Lung (tissue), 12 donors: Measurements from ENCODE around the gene PPP2R5E. TPM values are rescaled to one million over a fixed set of nuclear protein-coding genes. Genes with fewer than 3 reads are reported as not detected.

Experiments used
- ATAC-seq: fragments of 200-7000 bp; cut with Tn5 transposase; one replicate; pipeline ENCODE4 v1.9.1; 2020; ENCODE audit warnings: moderate number of reproducible peaks; ENCODE audit not compliant: insufficient read depth, low FRiP score
- DNase-seq, 3 donors: peaks; one replicate each; pipeline ENCODE4 v3.0.0-alpha.2; 2013 to 2017
- H3K27ac ChIP-seq, 2 donors: one replicate each; pipeline ENCODE4 v1.5.1; 2013; ENCODE audit warnings: mild to moderate bottlenecking in 2 of 2, moderate library complexity in 2 of 2, control low read depth in 1 of 2, inconsistent platforms in 1 of 2, low read depth in 1 of 2, low read length in 1 of 2
- H3K27me3 ChIP-seq, 3 donors: one replicate each; pipeline ENCODE4 v1.5.1; 2013; ENCODE audit warnings: low read length in 2 of 3; ENCODE audit not compliant: control insufficient read depth in 3 of 3, insufficient read depth in 3 of 3
- H3K36me3 ChIP-seq, 4 donors: one replicate each; pipeline ENCODE4 v1.5.1; 2013; ENCODE audit warnings: low read length in 4 of 4, mild to moderate bottlenecking in 1 of 4, moderate library complexity in 1 of 4; ENCODE audit not compliant: control insufficient read depth in 4 of 4, insufficient read depth in 4 of 4
- H3K4me1 ChIP-seq, 5 donors: one replicate each; pipeline ENCODE4 v1.5.1; 2013; ENCODE audit warnings: low read length in 5 of 5, mild to moderate bottlenecking in 2 of 5, moderate library complexity in 1 of 5; ENCODE audit not compliant: control insufficient read depth in 5 of 5, insufficient read depth in 5 of 5
- H3K4me3 ChIP-seq: one replicate; pipeline ENCODE4 v1.5.1; 2013; ENCODE audit warnings: mild to moderate bottlenecking, control low read depth, moderate library complexity
- H3K9ac ChIP-seq, 2 donors: one replicate each; pipeline ENCODE4 v1.5.1; 2013; ENCODE audit warnings: low read length in 2 of 2, control low read depth in 1 of 2; ENCODE audit not compliant: insufficient read depth in 1 of 2
- H3K9me3 ChIP-seq, 4 donors: one replicate each; pipeline ENCODE4 v1.5.1; 2013; ENCODE audit warnings: low read length in 3 of 4, mild to moderate bottlenecking in 1 of 4, moderate library complexity in 1 of 4; ENCODE audit not compliant: control insufficient read depth in 4 of 4, insufficient read depth in 3 of 4
- CTCF ChIP-seq: IDR thresholded peaks from 2 replicates; pipeline ENCODE4 v1.5.1; 2012; ENCODE audit warnings: mild to moderate bottlenecking; ENCODE audit errors: control extremely low read depth, extremely low read depth
- WGBS, 2 donors: extraction: QIAGEN DNeasy Blood & Tissue Kit; methylation state at CpG; one replicate each; pipeline ENCODE4 v1.1.7; 2013; 5-methylcytosine and 5-hydroxymethylcytosine counted together
- polyA plus RNA-seq, 2 donors: library from polyadenylated mRNA; stranded (reverse); fragments of 200-250 nt; gene quantifications; one replicate each; pipeline ENCODE4 v1.2.1, GENCODE V29; 2013
- total RNA-seq, 2 donors: library from RNA; depleted of rRNA in 1 of 2; stranded (reverse); fragments of >200 nt in 1 of 2; gene quantifications; one replicate each; pipeline ENCODE4 v1.2.1, GENCODE V29; 2014 to 2021
- donor health status: control.
- donor health status: control.
- donor health status: Bipolar disorder and iron deficiency.
- donor health status: healthy.
- donor health status: DM: yes; HTN: yes; CAD: no.

PPP2R5E gene
- total and polyA plus RNA-seq, 4 donors = 9.0 to 42.5 (median 25.7) TPM

- Histone ChIP-seq H3K27me3 (no peaks in the 10 kb centered on the region), H3K4me1 (no peaks in the 10 kb centered on the region), H3K9ac (no peak overlapping the region), H3K4me3 (no peak overlapping the region), H3K27ac (no peak overlapping the region), H3K9me3 (no peaks in the 10 kb centered on the region), H3K36me3 (no peaks in the 10 kb centered on the region)
- DNase-seq (no peak), ATAC-seq (no peak)
- 85 to 91% methylated on average over 7 of the region's 7 CpGs for WGBS, 2 donors
- TF ChIP-seq CTCF = no peak
Measured at GRCh38 chr14:63563370-63564026, 20.3 kb upstream of the PPP2R5E start.

GRCh38 chr14:63562405-63562804, 19.2 kb upstream of the PPP2R5E start:
- H3K27ac ChIP-seq = no peak overlapping the region
- H3K36me3 ChIP-seq = no peaks in the 10 kb centered on the region
- TF ChIP-seq CTCF = no peak
- H3K4me3 ChIP-seq = no peak overlapping the region
- no peaks in the 10 kb centered on the region for H3K27me3 ChIP-seq
- no peak for DNase-seq
- ATAC-seq = no peak
- WGBS, 2 donors = 81 to 88% methylated on average over 3 of the region's 3 CpGs
- H3K4me1 ChIP-seq = no peaks in the 10 kb centered on the region
- H3K9ac ChIP-seq = no peak overlapping the region
- no peaks in the 10 kb centered on the region for H3K9me3 ChIP-seq

- Histone ChIP-seq H3K36me3 (no peaks in the 10 kb centered on the region), H3K9me3 (no peaks in the 10 kb centered on the region), H3K27me3 (no peaks in the 10 kb centered on the region), H3K9ac (no peak overlapping the region), H3K4me3 (no peak overlapping the region), H3K27ac (no peak overlapping the region), H3K4me1 (no peaks in the 10 kb centered on the region)
- no peak for ATAC-seq
- no peak for DNase-seq
- TF ChIP-seq CTCF = no peak
- WGBS, 2 donors = 82% methylated on average over 7 of the region's 7 CpGs
Measured at GRCh38 chr14:63555572-63555971, 12.4 kb upstream of the PPP2R5E start.

GRCh38 chr14:63551332-63551731, 8.2 kb upstream of the PPP2R5E start:
- Histone ChIP-seq H3K4me1 (no peaks in the 10 kb centered on the region), H3K9ac (no peak overlapping the region), H3K9me3 (no peaks in the 10 kb centered on the region), H3K27ac (no peak overlapping the region), H3K36me3 (no peaks in the 10 kb centered on the region), H3K4me3 (no peak overlapping the region), H3K27me3 (no peaks in the 10 kb centered on the region)
- ATAC-seq = no peak
- TF ChIP-seq CTCF = no peak
- 70 to 96% methylated on average over 3 of the region's 3 CpGs for WGBS, 2 donors
- DNase-seq = no peak
